UCSD-AML1 (cell line): ENCODE measurements around the gene ITGA7.

ENCODE experiments used
- DNase-seq: peaks from one replicate; lab custom pipeline; 2025; ENCODE audit not compliant: unreplicated experiment; lab: John Stamatoyannopoulos, UW

ITGA7 gene

DNA sequence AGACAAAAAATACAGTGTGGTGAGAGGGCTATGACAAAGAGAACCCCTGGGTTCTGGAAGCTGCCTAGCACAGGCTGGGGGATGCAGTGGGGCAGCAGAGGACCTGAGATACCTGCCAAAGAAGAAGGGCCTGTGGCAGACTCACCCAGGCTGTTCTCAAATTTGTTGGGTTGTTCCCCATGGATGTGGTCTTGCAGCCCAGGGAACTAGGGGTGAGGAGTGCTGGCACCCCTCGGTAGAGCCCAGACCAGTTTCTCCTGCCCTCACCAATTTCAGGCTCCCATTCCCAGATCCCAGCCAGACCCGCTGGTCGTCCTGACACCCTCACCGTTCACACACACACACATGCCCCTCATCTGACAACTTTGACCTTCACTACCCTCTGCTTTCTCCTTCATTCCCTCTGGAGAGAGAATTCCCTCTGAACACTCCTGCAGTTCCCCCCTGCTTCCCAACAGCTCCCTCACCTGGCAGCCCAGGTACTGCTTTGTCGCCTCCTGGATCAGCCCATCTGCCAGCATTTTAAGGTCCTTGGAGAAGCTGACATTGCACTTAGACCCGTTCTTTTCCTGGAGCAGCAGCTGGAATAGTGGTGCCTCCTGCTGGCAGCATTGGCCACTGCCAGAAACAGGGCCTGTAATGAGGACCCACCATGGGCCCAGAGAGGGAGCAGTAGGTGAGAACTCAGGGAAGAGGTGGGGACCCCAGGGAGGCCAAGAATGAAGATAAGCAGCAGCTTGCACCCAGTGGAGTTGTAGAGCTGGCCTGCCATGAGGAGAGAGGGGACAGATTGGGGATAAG is 29.3 kb upstream of the ITGA7 start:
- DNase-seq: peak; percentile 80

- no peak for DNase-seq
Measured at GRCh38 chr12:55736076-55736475, 28.4 kb upstream of the ITGA7 start.

DNA sequence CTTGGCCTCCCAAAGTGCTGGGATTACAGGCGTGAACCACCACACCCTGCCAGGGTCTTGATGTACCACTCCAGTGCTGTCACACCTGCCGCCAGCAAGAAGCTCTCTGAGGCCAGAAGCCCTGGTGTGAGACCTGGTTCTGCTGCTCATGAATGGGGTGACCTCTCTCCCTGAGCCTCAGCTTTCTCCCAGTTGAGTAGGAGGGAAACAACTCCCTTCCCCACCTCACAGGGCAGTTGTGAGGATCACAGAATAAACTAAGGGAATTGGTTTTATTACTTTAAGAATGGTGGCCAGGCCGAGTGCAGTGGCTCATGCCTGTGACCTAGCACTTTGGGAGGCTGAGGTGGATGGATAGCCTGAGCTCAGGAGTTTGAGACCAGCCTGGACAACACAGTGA is 26.9 kb upstream of the ITGA7 start:
- DNase-seq: no peak

GRCh38 chr12:55733858-55734257 is 26.2 kb upstream of the ITGA7 start:
- DNase-seq: no peak

GRCh38 chr12:55733021-55733555 is 25.4 kb upstream of the ITGA7 start:
- DNase-seq: no peak

DNA sequence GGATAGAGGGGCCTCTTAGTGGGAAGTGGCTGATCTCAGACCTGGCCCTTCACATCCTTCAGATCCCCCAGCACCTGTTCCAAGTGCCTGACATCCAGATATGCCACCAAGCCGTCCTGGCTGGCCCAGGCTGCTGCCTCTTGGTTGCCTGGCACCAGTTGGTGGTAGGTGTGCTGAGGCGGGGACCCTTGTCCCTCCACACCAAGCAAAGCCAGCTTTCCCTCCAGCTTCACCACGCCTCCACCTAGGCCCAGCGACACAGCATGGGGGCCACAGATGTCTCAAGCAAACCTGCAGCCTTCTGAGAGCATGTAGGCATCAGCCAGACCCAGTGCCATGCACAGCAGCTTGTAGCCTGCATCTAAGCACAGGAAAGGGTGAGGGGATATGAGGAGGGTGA is 24.6 kb upstream of the ITGA7 start:
- no peak for DNase-seq

GRCh38 chr12:55729819-55730818 is 22.4 kb upstream of the ITGA7 start:
- peak; percentile 85 for DNase-seq

DNA sequence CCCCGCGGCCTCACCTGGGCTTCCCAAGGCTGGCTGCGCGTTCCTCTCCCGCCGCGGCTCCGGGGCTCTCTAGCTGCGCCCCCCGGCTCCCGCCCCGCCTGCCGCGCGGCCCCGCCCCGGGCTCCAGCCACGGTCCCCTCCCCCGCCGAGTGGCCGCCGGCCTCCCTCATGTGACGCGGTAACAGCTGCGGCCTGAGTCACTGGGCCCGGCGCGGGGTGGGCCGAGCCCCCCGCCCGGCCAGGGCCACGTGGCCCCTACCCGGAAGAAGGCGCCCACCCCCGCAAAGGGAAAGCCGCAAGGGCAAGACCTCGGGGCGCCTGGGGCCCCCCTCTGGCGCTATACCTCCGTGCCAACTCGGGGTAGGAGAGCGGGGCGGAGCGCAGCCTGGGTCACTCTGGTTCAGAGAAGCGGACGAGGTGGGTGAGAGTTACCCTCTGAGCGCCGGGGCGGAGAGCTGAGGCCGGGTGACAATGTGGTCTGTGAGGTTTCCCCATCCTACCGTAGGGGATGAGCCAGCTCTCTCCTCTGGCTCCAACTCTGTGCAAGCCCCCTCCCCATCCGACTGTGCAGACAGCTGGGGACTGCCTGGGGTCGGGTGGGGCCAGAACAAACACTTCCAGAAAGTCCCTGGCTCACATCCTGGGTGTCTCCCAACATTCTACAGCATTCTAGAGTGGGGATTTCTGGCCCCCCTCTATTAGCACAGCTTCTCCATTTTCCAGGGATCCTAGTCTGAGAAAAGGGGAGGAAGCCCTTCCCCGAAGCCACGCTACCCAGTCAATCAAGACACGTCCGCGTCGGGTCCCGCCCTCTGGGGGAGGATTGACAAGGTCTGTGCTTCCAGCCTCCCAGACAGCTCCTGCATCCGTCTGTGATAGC is 21.5 kb upstream of the ITGA7 start, which contains the start of gene CD63:
Gene CD63 (minus strand): TSS at position 71 of the 880 bp plus-strand sequence. CDS start 668 bp downstream, outside the sequence.
- peak; percentile 88 for DNase-seq

GRCh38 chr12:55728186-55728938 is 20.7 kb upstream of the ITGA7 start:
- DNase-seq: peak; percentile 83

DNA sequence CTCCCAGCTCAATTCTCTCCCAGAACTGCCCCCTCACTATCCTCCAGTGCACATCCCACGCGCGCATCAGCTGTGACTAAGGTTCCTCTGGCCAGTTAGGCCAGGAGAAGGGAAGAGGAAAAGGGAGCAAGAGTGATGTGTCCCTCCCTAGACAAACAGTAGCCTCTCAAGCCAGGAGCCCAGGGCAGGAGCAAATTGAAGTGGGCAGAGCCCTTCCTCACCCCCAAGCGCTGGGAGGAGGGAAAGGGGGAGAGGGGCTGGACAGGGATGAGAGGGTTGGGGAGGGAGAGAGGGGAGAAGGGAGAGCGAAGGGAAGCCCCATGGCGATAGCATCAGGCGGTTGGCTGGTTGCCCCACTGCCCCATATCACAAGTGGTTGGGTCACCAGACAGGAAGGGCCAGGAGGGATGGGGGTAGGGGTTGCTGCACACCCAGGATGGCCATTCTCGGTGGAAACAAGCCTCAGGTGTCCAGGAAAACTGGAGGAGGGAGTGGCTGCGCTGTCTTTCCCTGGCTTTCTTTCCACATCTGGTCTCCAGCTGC is 20.0 kb upstream of the ITGA7 start:
- DNase-seq: peak; percentile 41

DNA sequence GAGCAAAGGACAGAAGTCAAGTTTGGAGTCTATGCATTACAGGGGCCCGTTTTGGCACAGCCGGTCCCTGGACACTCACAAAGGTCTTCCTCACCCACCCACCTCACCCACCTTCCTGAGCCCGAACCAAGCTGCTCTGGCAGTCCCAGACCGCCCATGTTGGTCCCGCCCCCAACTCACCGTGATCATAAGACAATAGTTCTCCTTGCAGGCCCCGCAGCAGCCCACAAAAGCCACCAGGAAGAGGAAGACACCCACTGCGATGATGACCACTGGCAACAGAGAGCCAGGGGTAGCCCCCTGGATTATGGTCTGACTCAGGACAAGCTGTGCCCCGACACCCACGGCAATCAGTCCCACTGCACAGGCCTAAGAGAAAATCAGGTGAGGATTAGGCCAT is 19.3 kb upstream of the ITGA7 start:
- DNase-seq: no peak

- DNase-seq: no peak
Measured at GRCh38 chr12:55725556-55725955, 17.9 kb upstream of the ITGA7 start.

- no peak for DNase-seq
Measured at GRCh38 chr12:55724940-55725309, 17.2 kb upstream of the ITGA7 start.

- peak; percentile 74 for DNase-seq
Measured at GRCh38 chr12:55724226-55724939, 16.7 kb upstream of the ITGA7 start.

DNA sequence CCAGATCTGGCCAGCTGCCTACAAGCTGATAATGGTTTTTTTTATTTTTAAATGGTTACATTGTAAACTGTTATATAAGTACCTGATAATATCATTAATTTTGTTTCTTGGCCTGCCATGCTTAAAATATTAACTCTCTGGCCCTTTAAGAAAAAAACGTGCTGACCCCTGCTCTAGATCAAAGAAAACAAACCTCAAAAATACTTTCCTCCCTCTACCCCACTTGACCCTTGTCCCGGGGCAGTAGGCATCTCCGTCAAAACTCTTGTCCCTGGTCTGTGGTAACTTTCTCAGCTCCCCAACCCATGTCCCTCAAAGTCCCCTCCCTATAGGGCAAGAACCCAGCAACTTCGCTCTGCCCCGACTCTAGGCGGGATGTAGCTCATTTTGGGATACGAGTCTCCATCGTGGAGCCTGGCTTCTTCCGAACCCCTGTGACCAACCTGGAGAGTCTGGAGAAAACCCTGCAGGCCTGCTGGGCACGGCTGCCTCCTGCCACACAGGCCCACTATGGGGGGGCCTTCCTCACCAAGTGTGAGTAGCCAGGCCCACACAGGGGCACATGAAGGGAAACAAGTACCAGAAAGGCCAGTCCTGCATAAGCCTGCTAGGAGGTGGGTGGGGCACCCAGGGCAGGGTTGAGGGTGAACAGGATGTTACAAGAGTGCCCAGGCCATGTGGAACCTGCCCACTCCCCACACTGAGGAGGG is 16.0 kb upstream of the ITGA7 start:
- no peak for DNase-seq

DNA sequence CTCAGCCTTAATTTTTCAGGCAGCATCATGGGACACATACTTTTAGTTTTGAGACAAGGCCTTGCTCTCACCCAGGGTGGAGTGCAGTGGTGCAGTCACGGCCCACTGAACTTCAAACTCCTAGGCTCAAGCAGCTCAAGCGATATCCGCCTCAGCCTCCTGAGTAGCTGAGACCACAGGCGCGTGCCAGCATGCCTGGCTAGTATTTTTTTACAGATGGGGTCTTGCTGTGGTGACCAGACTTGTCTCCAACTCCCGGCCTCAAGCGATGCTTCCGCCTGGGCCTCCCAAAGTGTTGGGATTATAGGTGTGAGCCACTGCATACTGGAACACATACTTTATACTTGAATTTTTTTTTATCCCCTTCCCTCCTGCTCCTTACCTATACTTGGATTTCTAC is 15.2 kb upstream of the ITGA7 start:
- DNase-seq: no peak

DNA sequence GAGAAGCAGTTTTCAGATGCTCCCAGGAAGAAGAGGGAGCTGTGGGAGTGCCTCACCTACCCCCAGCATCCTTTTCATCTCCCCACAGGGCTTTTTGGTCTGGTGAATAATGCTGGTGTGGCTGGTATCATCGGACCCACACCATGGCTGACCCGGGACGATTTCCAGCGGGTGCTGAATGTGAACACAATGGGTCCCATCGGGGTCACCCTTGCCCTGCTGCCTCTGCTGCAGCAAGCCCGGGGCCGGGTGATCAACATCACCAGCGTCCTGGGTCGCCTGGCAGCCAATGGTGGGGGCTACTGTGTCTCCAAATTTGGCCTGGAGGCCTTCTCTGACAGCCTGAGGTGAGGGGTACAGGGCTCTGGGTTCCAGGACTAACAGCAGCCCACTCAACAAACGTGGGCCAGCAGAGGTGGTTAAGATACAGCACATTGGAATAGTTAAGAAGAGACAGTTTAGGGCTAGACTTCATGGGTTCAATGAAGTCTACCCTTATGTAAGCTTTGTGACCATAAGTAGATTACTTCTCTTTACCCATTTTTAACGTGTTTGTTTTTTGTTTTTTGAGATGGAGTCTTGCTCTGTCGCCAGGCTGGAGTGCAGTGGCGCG is 14.0 kb upstream of the ITGA7 start:
- DNase-seq: no peak

- DNase-seq: peak; percentile 35
Measured at GRCh38 chr12:55720894-55721444, 13.3 kb upstream of the ITGA7 start.
